ENCODE measurements around the gene F2RL2.

Gene F2RL2, protein sequence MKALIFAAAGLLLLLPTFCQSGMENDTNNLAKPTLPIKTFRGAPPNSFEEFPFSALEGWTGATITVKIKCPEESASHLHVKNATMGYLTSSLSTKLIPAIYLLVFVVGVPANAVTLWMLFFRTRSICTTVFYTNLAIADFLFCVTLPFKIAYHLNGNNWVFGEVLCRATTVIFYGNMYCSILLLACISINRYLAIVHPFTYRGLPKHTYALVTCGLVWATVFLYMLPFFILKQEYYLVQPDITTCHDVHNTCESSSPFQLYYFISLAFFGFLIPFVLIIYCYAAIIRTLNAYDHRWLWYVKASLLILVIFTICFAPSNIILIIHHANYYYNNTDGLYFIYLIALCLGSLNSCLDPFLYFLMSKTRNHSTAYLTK

DNA sequence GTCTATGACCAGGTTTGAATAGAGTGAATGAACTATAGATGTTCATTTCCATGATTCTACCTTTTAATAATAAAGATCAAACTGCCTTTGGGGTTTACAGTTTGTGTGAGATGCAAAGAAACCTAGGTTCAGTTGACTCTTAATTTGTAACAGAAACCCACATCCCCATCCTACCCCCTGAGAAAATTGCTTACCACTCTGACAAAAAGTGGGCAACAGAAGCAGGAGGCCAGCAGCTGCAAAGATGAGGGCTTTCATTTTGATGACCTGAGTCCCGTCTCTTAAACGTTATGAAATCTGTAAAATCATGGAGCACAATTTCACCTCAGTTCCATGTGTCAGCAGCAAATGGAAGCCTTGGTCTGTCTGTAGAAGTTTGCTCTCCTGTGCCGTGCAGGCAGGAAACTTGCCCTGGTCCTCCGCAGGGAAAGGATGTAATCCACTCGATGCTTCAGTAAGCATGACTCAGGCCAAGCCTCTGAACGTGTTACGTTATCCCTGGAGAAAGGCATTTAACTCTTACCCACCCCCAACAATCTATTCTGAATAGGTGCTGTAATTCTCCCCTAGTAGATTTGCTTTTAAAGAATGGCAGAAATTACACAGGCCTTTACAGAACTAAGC lies at the start of gene F2RL2:
F2RL2 (minus strand) TSS at position 431 of the 624 bp plus-strand sequence; CDS start at position 258, 173 bp downstream.
- DNase-seq, result peak in 1 of 56 donors; percentile 7

DNA sequence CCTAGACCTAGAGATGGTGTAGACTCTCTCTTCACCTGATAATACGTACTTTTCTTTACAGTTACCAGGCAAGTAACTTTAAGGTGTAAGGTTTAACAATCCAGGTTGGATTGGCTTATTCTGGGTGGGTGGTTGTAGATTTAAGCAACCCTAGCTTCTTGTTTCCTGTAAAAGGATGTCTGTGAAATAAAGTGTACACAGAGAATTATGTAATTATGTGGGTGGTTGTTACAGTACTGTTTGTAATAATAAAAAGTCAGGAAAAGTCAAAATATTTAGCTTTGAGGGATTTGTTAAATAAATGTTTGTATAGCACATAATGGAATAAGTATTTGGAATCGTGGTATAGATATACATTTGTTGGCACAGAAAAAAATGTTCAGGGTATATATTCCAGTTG lies 49.0 kb upstream of the F2RL2 start:
- DNase-seq, result no peak

DNA sequence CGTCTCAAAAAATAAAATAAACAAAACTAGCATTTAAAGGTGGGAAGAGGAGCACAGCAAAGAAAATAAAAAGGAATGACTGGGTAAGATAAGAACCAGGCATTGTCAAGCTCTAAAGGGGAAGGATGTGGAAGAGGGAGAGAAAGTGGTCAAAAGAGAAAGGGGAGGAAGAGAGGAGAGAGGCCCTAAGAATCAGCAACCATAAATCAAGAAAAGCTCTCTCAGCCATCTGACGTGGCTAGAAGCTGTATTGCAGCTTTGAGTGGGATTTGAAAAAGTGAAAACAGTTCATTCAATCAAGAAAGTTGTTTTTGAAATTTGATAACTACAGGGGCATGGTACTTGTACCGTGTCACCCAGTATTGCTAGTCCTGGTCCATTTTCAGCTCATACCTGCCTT lies 47.3 kb upstream of the F2RL2 start:
- DNase-seq, result no peak

DNA sequence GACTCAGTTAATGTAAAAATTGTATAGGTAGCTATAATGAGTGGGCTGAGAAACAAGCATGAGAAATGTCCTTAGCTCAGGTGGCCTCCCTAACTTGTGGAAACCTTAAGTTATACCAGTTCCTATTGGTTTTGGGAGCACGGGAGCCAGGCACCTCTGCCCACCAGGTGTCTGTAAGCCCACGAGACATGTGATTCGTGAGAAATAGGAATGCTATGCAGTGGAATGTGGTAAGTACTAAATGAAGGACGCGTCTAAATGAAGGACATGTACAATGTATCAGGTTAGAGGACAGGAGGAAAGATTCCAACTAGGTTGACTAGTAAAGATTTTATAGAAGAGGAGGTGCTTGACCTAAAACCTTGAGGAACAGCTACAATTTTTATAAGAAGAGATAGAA lies 46.0 kb upstream of the F2RL2 start:
- DNase-seq, result no peak

DNA sequence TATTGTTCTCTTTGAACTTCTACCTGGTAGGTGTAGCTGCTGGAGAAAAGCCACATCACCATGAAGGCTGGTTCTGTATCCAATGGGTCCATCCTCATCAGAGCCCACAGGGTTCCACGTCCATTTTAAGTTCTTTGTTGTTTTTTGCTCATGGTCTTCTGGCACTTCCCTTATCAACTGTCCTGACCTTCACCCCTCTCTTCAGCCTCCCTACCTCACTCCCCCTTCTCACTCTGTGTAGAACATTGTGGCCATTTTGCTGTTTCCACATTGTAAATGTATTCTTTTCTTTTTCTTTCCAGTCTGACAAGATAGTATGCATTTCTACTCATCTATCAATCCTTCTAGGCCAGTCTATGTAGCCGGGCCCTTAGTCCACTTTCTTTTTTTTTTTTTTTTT lies 44.3 kb upstream of the F2RL2 start:
- DNase-seq, result no peak

DNA sequence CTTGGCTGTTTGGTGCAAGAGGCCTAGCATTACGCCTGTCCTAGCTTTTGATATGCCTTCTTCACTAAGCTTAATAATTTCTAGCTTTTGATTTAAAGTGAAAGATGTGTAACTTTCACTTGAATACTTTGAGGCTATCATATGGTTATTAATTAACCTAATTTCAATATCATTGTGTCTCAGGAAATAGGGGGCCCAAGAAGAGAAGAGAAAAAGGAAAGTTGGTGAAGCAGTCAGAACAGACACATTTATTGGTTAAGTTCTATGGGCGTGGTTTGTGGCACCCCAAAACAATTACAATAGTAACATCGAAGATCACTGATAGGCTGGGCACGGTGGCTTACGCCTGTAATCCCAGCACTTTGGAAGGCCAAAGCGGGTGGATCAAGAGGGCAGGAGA lies 40.9 kb upstream of the F2RL2 start:
- no peak for DNase-seq

DNA sequence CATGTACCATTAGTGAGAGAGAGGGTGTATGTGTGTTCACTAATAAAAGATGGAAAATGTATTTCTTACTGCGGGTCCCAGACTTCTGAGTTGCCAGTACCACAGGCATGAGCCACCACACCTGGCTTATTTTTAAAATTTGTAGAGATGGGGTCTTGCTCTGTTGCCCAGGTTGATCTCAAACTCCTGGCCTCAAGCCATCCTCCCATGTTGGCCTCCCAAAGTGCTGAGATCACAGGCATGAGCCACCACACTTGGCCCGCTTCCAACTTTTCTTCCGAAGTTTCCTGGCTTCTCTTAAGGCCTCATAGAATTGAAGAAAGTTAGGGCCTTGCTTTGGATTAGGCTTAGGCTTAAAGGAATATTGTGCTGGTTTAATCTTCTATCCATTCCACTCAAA lies 40.4 kb upstream of the F2RL2 start:
- DNase-seq, result peak in 1 of 56 donors; percentile 1

DNA sequence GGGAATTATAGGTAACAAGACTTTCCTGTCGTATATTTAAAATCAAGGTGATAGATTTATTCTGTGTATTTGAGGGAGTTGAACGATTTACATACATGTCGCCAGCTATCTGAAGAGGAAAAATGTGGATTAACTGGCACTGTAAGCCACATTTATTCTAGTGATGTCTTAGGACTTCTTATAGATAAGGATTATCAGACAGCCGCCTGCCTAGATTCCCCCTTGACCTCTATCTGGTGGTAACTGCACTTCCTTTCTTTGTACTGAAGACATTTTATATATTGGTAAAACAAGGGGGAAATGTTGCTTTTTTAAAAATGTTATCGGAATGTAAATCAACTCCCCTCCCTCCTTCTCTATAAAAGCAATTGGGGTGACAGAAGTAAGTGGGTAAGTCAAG lies 39.3 kb upstream of the F2RL2 start:
- no peak for DNase-seq

DNA sequence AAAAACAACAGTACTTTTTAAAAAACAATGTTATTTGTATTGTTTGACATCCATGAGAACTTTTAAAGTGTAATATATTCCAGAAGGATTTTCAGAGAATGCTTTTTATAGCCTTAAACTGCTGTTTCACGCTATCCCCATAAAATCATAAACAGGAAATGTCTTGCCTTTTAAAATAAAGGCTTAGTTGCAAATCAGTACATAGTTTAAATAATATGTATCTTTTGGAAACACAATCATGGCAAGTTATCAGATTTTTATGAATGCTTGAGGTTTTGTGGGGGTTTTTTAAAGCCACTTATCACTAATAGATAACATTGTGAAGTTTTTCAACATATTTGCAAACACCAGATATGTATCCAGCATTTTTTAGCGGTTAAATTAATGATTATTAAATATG lies 37.2 kb upstream of the F2RL2 start:
- no peak for DNase-seq

DNA sequence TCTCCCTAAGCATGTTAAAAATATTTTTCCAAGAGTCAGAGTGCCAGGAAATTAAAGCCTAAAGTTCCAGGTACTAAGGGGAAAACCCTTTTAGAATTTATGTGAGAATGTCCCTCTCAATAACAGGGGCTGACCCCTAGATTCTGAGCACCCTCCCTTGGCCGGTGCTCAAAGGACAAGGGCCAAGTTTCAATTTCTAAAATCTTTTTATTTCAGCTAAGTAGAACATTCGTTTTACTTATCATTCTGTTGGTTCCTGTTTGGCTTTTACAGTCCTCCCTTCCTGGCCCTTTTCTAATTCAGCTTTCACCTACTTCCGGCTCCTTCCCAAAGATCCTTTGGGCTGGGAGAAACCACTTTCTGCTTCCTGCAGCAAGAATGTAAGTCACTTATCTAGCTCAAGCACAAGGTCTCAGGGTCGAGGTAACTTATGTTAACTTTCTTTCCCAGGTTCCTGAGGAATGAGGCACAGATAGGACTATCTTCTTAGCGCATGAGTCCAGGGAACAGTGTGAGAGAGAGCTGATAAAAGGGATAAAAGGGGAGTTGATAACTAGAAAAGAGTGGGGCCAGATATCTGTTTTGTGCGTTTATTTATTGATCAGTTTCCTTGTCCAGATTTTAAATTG lies 34.6 kb upstream of the F2RL2 start:
- DNase-seq, result no peak

DNA sequence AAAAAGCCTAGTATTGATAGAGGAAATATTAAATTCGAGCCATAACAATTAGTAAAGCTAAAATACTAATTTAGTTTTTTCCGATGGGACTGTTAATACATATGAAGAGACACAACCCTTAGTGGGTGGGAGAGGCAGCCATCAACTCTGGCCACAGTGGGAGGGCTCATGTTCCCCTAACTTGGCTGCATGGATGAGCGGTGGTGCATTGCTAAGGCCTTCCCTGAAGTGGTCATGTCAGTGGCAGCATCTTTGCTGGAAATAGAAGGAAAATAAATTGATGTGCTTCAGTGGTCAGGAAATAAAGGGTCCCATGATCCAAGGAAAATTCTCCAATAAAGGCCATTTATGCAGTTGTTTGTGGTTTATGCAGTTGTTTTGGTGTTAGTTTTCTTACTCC lies 33.9 kb upstream of the F2RL2 start:
- DNase-seq, result no peak

DNA sequence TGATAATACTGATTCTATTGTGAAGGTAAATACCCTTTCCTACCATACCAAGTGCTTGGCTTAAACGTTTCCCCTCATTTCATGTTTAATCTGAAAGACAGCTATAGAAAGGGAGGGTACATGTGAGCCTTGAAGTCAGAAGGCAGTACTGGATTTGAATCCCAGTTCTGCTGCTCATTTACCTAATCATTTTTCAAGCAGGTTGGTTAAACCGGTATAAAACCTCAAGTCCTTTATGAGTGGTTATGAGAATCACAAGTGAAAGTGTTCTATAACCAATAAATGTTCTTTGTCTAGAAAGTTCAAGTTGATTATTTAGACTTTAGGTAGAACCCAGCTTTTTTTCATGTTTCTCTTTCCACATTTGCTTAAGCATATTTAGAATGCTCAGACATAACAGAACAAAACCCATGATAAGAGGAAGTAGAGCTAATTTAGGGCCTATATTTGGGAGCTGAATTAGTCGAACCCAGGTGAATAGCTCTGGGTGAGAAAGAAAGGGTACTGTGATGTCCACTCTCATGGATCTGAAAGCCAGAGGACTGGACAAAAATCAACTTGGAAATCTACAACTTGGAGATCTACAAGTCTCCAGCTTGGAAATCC lies 29.7 kb upstream of the F2RL2 start:
- no peak for DNase-seq

DNA sequence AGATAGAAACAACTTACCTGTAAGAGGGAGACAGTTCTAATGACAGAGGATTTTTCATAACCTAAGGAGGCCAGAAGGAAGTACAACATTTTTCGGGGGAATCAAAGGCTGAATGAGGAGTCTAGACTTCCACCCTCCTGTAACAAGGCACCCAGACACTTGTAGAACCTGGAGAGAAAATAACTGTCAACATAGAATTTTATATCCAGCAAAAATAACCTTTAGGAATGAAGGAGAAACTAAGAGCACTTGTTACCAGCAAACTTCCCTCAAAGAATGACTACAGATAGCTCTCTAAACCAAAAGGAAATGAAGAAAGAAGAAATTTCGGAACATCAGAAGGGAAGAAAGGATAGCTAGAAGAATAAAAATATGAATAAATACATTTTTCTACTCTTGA lies 25.9 kb upstream of the F2RL2 start:
- DNase-seq, result no peak

DNA sequence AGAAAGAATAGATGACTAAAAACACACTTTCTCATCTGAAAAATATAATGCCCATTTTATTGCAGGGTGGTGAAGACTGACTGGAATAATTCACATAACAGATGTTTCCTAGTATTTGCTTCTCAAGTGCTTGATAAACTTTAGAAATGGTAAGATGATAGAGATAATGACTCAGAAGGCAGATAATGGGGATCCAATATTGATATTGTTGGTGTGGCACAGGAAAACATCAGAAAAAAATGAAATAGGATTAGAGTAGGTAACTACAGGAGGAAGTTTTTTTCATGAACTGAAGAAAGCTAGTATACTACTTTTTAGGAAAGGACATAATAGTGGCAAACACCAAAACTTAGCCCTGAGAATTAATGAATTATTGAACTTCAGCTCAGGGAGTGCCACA lies 20.2 kb upstream of the F2RL2 start:
- DNase-seq, result no peak

DNA sequence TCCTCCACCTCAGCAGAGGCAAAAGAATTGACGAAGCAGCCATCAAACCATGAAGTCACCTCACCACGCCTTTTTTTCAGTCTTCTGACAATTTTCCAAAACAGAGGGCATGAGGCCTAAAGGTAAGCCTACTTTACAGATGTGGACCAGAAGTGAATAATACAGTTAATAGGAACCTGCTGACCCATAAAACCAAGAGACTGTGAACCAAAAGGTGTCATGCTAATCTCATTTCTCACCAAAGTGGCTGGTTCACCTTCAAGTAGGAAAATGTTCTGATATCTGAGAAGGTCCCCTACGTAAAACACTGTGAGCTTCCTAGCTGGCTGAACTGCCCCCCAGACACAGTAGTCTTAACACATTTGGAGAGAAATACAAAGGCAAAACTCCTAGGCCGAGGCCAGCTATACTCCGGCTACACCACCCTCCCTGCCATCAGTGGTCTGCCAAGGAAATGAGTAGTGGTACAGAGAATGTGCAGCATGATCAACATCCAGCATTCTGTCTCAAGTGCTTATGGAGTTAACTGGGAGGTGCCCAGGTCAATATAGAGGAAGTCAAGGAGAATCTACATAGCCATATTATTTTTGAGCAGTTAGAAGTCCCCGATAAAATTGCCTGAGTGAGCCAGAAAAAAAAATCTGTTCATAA lies 19.3 kb upstream of the F2RL2 start:
- no peak for DNase-seq

DNA sequence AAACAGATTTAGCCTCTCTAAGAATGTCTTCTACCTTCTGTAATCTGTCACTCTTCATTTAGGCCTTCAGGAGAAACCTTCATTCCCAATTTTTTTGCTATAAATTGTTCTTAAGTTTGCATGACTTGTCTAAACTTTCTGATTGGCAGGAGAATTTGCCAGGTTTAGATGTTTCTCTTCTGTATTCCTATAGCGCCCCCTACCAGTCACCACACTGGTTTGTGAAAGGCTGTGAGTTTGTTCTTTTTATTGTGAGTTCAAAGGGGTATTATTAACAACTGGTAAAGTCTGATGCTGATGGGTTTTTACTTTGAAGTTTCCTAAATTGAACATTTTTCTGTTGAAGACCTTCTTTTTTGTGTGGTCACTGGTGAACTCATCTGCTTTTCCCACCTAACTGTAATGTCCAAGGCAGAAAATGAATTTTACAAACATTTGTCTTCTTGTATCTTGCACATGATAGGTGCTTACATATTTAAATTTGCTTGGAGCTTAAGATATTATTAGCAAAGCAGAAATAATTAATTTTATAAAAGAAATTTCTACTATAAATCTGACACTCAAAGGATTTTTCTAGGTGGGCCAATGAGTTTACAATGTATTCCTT lies 18.4 kb upstream of the F2RL2 start:
- DNase-seq, result peak in 13 of 56 donors; percentile 1 to 53 (median 6)

DNA sequence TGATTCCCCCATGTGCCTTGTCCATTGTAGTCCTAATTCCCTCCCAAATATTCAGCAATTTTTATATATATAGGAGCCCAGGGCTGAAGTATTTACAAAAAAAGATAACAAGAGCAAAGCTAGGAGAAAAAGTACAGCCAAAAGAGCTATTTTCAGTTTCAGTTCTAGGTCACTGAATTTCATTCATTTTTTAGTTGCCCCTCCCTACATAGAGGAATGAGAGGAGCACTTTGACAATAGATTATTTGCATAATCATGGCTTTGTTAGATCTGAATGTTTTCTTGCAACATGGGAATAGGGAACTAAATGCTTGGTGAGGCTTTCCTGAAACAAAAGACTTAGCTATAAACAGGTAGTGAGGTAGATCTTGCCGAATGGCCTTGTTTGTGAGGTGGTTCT lies 15.3 kb upstream of the F2RL2 start:
- no peak for DNase-seq

DNA sequence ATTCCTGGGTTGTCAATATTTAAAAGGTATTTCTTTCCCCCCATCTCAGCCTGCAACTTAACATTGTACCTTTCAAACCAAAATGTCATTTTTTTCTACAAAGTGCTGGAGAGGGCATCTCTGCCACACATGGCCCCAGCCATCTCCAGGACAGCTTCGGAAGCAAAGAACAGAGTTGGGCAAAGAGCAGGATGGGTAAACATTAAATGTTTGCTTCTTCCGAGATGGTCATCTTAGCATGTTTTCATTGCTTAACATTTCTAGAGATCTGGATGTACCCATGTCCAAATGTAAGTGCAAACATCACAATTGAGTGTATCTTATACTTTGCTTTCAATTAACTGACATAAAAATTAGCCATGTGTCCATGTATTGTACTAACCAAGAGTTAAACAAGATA lies 14.3 kb upstream of the F2RL2 start:
- DNase-seq, result no peak

DNA sequence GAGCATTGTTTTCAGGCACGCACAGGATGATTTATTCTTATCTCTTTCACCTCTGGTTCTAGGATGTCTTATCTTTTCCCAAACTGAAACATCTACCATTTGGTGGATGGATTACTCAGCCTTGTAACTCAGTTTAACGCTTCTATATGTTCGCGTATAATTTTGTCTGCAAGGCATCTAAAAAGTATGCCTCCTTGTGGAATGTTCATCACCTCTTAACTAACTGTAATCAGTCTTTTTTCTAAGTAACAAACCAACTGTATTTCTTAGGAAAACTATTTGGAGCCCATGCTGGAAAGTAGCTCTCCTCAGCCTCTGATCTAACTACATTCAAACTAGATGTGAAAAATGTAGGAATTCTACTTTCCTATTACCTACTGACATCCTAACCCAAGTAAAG lies 11.5 kb upstream of the F2RL2 start:
- no peak for DNase-seq

DNA sequence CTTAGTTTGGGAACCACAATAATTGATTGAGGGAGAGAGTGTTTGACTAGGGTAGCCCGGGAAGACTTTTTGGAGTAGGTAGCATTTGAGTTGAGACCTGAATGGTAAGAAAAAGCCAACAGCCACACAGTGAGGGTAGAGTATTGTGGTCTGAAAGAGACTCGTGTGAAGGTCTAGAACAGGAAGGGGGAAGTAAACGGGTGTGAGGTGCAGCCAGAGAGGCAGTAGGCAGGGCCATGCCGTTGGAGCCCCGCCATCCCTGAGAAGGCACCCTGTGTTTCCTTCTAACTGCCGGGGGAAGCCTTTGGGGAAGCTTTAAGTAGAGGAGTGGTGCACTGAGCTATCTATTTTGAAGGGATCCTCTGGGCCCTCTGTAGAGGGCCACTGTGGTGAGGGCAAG lies 3.5 kb upstream of the F2RL2 start:
- no peak for DNase-seq

DNA sequence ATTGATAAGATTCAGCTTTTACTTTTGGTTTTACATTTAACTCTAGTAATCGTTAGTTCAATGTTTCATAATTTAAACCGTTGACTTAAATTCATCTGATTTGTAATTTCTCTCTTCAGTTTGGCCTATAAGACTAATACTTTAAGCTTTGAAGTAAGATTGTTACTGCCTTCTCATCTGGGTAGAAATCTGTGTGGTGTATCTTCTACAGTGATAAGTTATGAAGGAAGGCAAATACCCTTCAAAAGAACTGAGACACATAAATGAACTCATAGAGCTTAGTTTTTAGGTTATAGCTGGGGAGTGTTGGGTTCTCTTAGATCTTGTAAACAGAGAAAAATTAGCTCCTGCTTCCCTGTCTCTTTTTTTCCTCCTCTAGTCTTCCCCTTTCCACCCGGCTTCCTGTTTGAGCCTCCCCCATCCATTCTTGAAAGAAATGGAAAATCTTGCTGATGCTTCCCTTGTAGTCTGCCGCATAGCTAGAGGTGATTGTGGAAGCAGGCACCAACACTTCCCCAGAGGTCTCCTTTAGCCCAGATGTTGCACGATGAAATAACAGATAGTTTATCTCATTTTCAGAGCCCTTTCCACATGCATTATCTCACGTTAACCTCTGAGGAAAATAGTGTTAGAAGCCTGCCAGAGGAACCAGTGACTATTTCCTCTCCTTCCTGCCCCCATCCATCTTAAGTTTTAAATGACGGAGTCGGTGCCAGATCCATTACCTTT lies 2.0 kb upstream of the F2RL2 start:
- no peak for DNase-seq

Data from nucleus accumbens (tissue), 56 donors.